K562 (cell line): ENCODE results near the gene OPHN1. TPM values are rescaled to one million over a fixed set of nuclear protein-coding genes. Genes with fewer than 3 reads are reported as not detected.

Experiments
- ATAC-seq: fragments of 200-7000 bp; cut with Tn5 transposase; 3 replicates; pipeline ENCODE4 v1.9.1; 2020; ENCODE audit warnings: moderate library complexity
- BruUV-seq: library from RNA; stranded (reverse); fragments of 400-500 nt; replicated peaks from 2 replicates; lab custom pipeline; 2021; lab: Mats Ljungman, UMichigan
- CTCF ChIA-PET: fragments of 300-600 bp; formaldehyde crosslinking; extraction: SDS; loops from one replicate; lab custom pipeline; 2021; ENCODE audit warnings: low intra/inter-chr PET ratio; lab: Yijun Ruan, JAX
- POLR2A ChIA-PET: fragments of 300-600, 350-650 bp; sonication (Branson Sonifier 250); formaldehyde crosslinking; extraction: SDS; loops from one replicate; lab custom pipeline; 2021; ENCODE audit warnings: antibody characterized with exemption, inconsistent platforms; lab: Yijun Ruan, JAX
- DNase-seq, 4 experiments: peaks; one replicate each; pipeline versions ENCODE4 v3.0.0 to v3.0.0-alpha.2; 2011 to 2018; ENCODE audit warnings: low spot score in 3 of 4, mixed read lengths in 3 of 4; ENCODE audit errors: extremely low read depth in 1 of 4
- FAIRE-seq: peaks from 2 replicates; lab custom pipeline; 2011; peaks lifted over from hg19 to GRCh38; lab: Jason Lieb, UNC
- H2AFZ ChIP-seq: 2 replicates; pipeline ENCODE4 v1.6.0; 2011; ENCODE audit warnings: low read depth, low read length, control low read depth, inconsistent platforms
- H3K27ac ChIP-seq: fragments of 200-600 bp; 3 replicates; pipeline ENCODE4 v1.8.0; 2011; ENCODE audit warnings: low read depth, mild to moderate bottlenecking, control low read depth, inconsistent platforms, low read length, moderate library complexity, mixed read lengths; ENCODE audit errors: extremely low read depth
- H3K27me3 ChIP-seq, 2 experiments: fragments of 300-600 bp in 1 of 2; 2 replicates in 1 of 2; 3 replicates in 1 of 2; pipeline versions ENCODE4 v1.6.0 to v1.8.0; 2011; ENCODE audit warnings: inconsistent platforms in 2 of 2, low read length in 2 of 2, mild to moderate bottlenecking in 1 of 2, mixed read lengths in 1 of 2, moderate library complexity in 1 of 2; ENCODE audit not compliant: control insufficient read depth in 2 of 2, insufficient read depth in 2 of 2
- H3K36me3 ChIP-seq: fragments of 300-600 bp; 3 replicates; pipeline ENCODE4 v1.8.0; 2011; ENCODE audit warnings: mild to moderate bottlenecking, low read length, inconsistent platforms; ENCODE audit not compliant: control insufficient read depth, insufficient read depth
- H3K4me1 ChIP-seq, 2 experiments: fragments of 200-600 bp in 1 of 2; replicated peaks in 1 of 2; 2 replicates in 1 of 2; 3 replicates in 1 of 2; pipeline versions ENCODE4 v1.5.1 to v1.8.0; 2011; ENCODE audit warnings: inconsistent platforms in 2 of 2, low read length in 2 of 2, mild to moderate bottlenecking in 1 of 2, mixed read lengths in 1 of 2, moderate library complexity in 1 of 2; ENCODE audit not compliant: control insufficient read depth in 2 of 2, insufficient read depth in 2 of 2
- H3K4me2 ChIP-seq: 2 replicates; pipeline ENCODE4 v1.6.1; 2011; ENCODE audit warnings: low read length, control low read depth, inconsistent platforms, mixed read lengths; ENCODE audit not compliant: insufficient read depth
- H3K4me3 ChIP-seq: fragments of 200-600 bp; sonication (generic), shearing (Covaris generic); 2 replicates; pipeline ENCODE4 v1.5.1; 2016; ENCODE audit warnings: control low read depth, inconsistent platforms
- H3K79me2 ChIP-seq: fragments of 200-600 bp; 3 replicates; pipeline ENCODE4 v1.8.0; 2011; ENCODE audit warnings: low read length, inconsistent platforms; ENCODE audit not compliant: control insufficient read depth, insufficient read depth
- H3K9ac ChIP-seq, 2 experiments: 2 replicates each; pipeline versions ENCODE4 v1.6.0 to v1.6.1; 2011; ENCODE audit warnings: low read depth in 2 of 2, low read length in 2 of 2, control low read depth in 1 of 2, inconsistent platforms in 1 of 2, mild to moderate bottlenecking in 1 of 2, mixed read lengths in 1 of 2; ENCODE audit not compliant: insufficient read depth in 1 of 2
- H3K9me1 ChIP-seq: one replicate; pipeline ENCODE4 v1.6.0; 2011; ENCODE audit warnings: inconsistent platforms, mild to moderate bottlenecking, low read length, moderate library complexity; ENCODE audit not compliant: control insufficient read depth, insufficient read depth
- H3K9me3 ChIP-seq: replicated peaks from 2 replicates; pipeline ENCODE4 v1.5.1; 2011; ENCODE audit warnings: low read depth, low read length, inconsistent platforms; ENCODE audit not compliant: control insufficient read depth, insufficient read depth
- H4K20me1 ChIP-seq: replicated peaks from 2 replicates; pipeline ENCODE4 v1.6.1; 2011; ENCODE audit warnings: low read length, inconsistent platforms, mixed read lengths; ENCODE audit not compliant: control insufficient read depth, insufficient read depth
- BACH1 ChIP-seq: fragments of 200-800 bp; sonication (Bioruptor generic); IDR thresholded peaks from 2 replicates; pipeline ENCODE4 v1.6.1; 2016; ENCODE audit warnings: missing genetic modification characterization, missing compliant biosample characterization
- DIDO1 ChIP-seq: fragments of 450-650 bp; IDR thresholded peaks from 2 replicates; pipeline ENCODE4 v1.6.1; 2016; ENCODE audit warnings: low read depth, missing biosample characterization, missing genetic modification characterization
- DMBX1 ChIP-seq: fragments of 250-450 bp; sonication (Bioruptor Pico); IDR thresholded peaks from 2 replicates; pipeline ENCODE4 v1.8.0; 2022; ENCODE audit warnings: inconsistent platforms, mild to moderate bottlenecking, moderate library complexity, borderline replicate concordance
- HDAC8 ChIP-seq: fragments of 450-650 bp; IDR thresholded peaks from 2 replicates; pipeline ENCODE4 v1.6.1; 2016; ENCODE audit warnings: mild to moderate bottlenecking, missing genetic modification characterization, moderate library complexity, missing compliant biosample characterization
- NR2C2 ChIP-seq, 2 experiments: fragments of 200-800 bp in 1 of 2; sonication (Bioruptor generic) in 1 of 2; sonication (generic) in 1 of 2; formaldehyde crosslinking in 1 of 2; IDR thresholded peaks; 2 replicates each; pipeline versions ENCODE4 v1.6.1 to v1.8.0; 2016 to 2022; ENCODE audit warnings: mild to moderate bottlenecking in 1 of 2, missing compliant biosample characterization in 1 of 2, missing genetic modification characterization in 1 of 2, missing genetic modification reagents in 1 of 2
- NUFIP1 ChIP-seq: fragments of 450-650 bp; IDR thresholded peaks from 2 replicates; pipeline ENCODE4 v1.6.1; 2018; ENCODE audit not compliant: partially characterized antibody
- PHF21A ChIP-seq: fragments of 450-650 bp; IDR thresholded peaks from 2 replicates; pipeline ENCODE4 v1.6.1; 2017; ENCODE audit warnings: low read depth, borderline replicate concordance
- POLR3G ChIP-seq: IDR thresholded peaks from 2 replicates; pipeline ENCODE4 v1.6.1; 2011; ENCODE audit not compliant: insufficient read length, insufficient replicate concordance; ENCODE audit errors: extremely low read depth
- PYGO2 ChIP-seq: fragments of 450-650 bp; IDR thresholded peaks from 2 replicates; pipeline ENCODE4 v1.6.1; 2016; ENCODE audit warnings: mild to moderate bottlenecking, missing genetic modification characterization, moderate library complexity, missing compliant biosample characterization
- RBM15 ChIP-seq: fragments of 200-400 bp; formaldehyde crosslinking; IDR thresholded peaks from 2 replicates; pipeline ENCODE4 v1.6.1; 2018; ENCODE audit warnings: mild to moderate bottlenecking, low read length, moderate library complexity; ENCODE audit not compliant: insufficient read depth
- SMARCA5 ChIP-seq: fragments of 450-650 bp; IDR thresholded peaks from 2 replicates; pipeline ENCODE4 v1.6.1; 2016
- TBP ChIP-seq: optimal IDR thresholded peaks from 2 replicates; pipeline ENCODE3; 2011; ENCODE audit warnings: low read depth, low read length, improper control_type of control experiment
- ZC3H4 ChIP-seq: sonication (generic); formaldehyde crosslinking; IDR thresholded peaks from 2 replicates; pipeline ENCODE4 v1.9.0; 2021; ENCODE audit warnings: missing genetic modification reagents, borderline replicate concordance
- ZNF133 ChIP-seq: fragments of 250-450 bp; sonication (Bioruptor Pico); IDR thresholded peaks from 2 replicates; pipeline ENCODE4 v1.4.0; 2020; ENCODE audit warnings: mild to moderate bottlenecking
- ZNF668 ChIP-seq: fragments of 250-450 bp; sonication (Bioruptor Pico); IDR thresholded peaks from 2 replicates; pipeline ENCODE4 v1.8.0; 2022; ENCODE audit warnings: mild to moderate bottlenecking, inconsistent platforms
- ZNF707 ChIP-seq: fragments of 250-450 bp; sonication (Bioruptor Pico); conservative IDR thresholded peaks from 2 replicates; pipeline ENCODE4 v1.8.0; 2022; ENCODE audit warnings: inconsistent platforms, mild to moderate bottlenecking, moderate library complexity
- ZSCAN29 ChIP-seq: fragments of 450-650 bp; IDR thresholded peaks from 2 replicates; pipeline ENCODE4 v1.6.1; 2017
- WGBS: fragments of 100-300 bp; shearing (Covaris generic); methylation state at CpG from one replicate; pipeline ENCODE4 v1.1.6; 2016; ENCODE audit warnings: low coverage, mixed read lengths; ENCODE audit not compliant: insufficient coverage; ENCODE audit errors: missing lambda C conversion rate; 5-methylcytosine and 5-hydroxymethylcytosine counted together
- in situ Hi-C: fragments of 300-500 bp; cut with MboI; formaldehyde crosslinking; loops from 4 replicates; pipeline ENCODE4 v1.15.0; 2018; ENCODE audit warnings: inconsistent platforms, mixed read lengths
- intact Hi-C: fragments of 100-400 bp; cut with micrococcal nuclease; formaldehyde crosslinking; loops from 2 replicates; pipeline ENCODE4 v1.14.2; 2022
- polyA plus RNA-seq, 8 experiments: library from polyadenylated mRNA; depleted of rRNA in 4 of 8; stranded (reverse) in 5 of 8; unstranded in 3 of 8; fragments of >200 nt; fragmentation: Nextera tagmentation in 2 of 8; fragmentation: Illumina TruSeq in 1 of 8; extraction: Ambion mirVana in 2 of 8; extraction: Trizol in 1 of 8; gene quantifications; 2 replicates each; pipeline versions ENCODE4 v1.2.1 to v1.2.3, GENCODE V29; 2011 to 2014; ENCODE audit warnings: inconsistent platforms in 1 of 8, missing spikeins in 1 of 8
- total RNA-seq, 7 experiments: library from RNA; depleted of rRNA in 6 of 7; stranded (reverse); fragments of >200 nt in 6 of 7; fragmentation: Illumina TruSeq in 2 of 7; extraction: Trizol in 2 of 7; gene quantifications; 2 replicates each; pipeline versions ENCODE4 v1.2.1 to v1.2.3, GENCODE V29; 2011 to 2021; ENCODE audit warnings: low replicate concordance in 1 of 7
- TF ChIP-seq, protein P1 (sequence below): IDR thresholded peaks from 3 replicates; pipeline ENCODE4 v1.6.1; 2011; ENCODE audit warnings: borderline replicate concordance, mild to moderate bottlenecking; ENCODE audit not compliant: insufficient read length, insufficient read depth
- TF ChIP-seq, protein P2 (sequence below): sonication (generic); formaldehyde crosslinking; IDR thresholded peaks from 2 replicates; pipeline ENCODE4 v1.8.0; 2022; ENCODE audit warnings: mild to moderate bottlenecking, missing genetic modification reagents
- TF ChIP-seq, protein P3 (sequence below): fragments of 250-450 bp; sonication (Bioruptor Pico); IDR thresholded peaks from 2 replicates; pipeline ENCODE4 v1.8.0; 2021; ENCODE audit warnings: mild to moderate bottlenecking, moderate library complexity

OPHN1 gene
- total and polyA plus RNA-seq, 9 of the 15 experiments (the other 6 are each of a cell fraction or from before 2014, with no cell fraction given): 0.28 to 1.8 (median 1.0) TPM

DNA sequence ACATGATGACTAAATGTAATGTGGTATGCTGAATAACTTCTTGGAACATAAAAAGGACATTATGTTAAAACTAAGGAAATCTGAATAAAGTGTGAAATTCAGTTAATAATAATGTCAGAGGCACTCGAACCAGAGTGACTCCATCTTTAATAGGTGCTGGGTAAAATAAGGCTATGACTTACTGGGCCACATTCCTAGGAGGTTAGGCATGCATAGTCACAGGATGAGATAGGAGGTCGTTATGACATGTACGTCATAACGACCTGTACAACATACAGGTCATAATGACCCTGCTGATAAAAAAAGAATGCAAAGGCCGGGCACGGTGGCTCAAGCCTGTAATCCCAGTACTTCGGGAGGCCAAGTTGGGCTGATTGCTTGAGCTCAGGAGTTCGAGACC lies 28.9 kb upstream of the OPHN1 start:
- Histone ChIP-seq H3K79me2 (no peaks in the 10 kb centered on the region), H3K27me3 (no peaks in the 10 kb centered on the region; a peak in 1 of 5 replicates), H3K27ac (0 out of 3 replicates have a peak overlapping the region, but pooled peaks have one; percentile 12), H3K9me1 (no peaks in the 10 kb centered on the region), H4K20me1 (no peaks in the 10 kb centered on the region), H2AFZ (peak overlapping the region; percentile 61), H3K4me1 (no peaks in the 10 kb centered on the region), H3K4me3 (no peak overlapping the region), H3K4me2 (peak overlapping the region; percentile 34; the same call in 1 of the 2 replicates), H3K9me3 (no peaks in the 10 kb centered on the region), H3K36me3 (no peaks in the 10 kb centered on the region), H3K9ac (no peak overlapping the region; a peak in 1 of 4 replicates)
- POLR2A ChIA-PET: no interaction called here
- DNase-seq (peak in 1 of 4 experiments; percentile 37), FAIRE-seq (no peak), ATAC-seq (peak; percentile 72)
- CTCF ChIA-PET: interaction anchor here (0.7 kb wide), 2 partner anchors 9 to 265 kb away, joined by 3 to 4 read pairs; no protein-coding TSS in a partner anchor
- BruUV-seq: no TSS peak
- intact Hi-C loops: loop anchor here (5.0 kb wide), 3 partner anchors 230 to 280 kb away; no protein-coding TSS in a partner anchor
- in situ Hi-C loops: no loop called here
- WGBS: 13% methylated on average over 8 of the region's 8 CpGs
- TF ChIP-seq PHF21A (no peak), TBP (peak; percentile 33), BACH1 (tag) (peak; percentile 84; the same call in 1 of the 2 replicates), ZC3H4 (CRISPR knock-in tag) (no peak), RBM15 (no peak), ZSCAN29 (no peak), ZNF668 (CRISPR knock-in tag) (peak; percentile 85), NR2C2 (CRISPR knock-in tag; IDR thresholded peaks at IDR 0.05) (no peak), NR2C2 (tag; IDR thresholded peaks at IDR 0.05) (peak; percentile 47; the same call in 1 of the 2 replicates), ZNF133 (CRISPR knock-in tag) (no peak), HDAC8 (tag) (0 out of 2 replicates have a peak, but pooled peaks have one; percentile 54), DMBX1 (CRISPR knock-in tag) (peak; percentile 96), POLR3G (no peak), ZNF707 (CRISPR knock-in tag) (no peak), PYGO2 (tag) (peak; percentile 73; the same call in 1 of the 2 replicates), SMARCA5 (no peak), NUFIP1 (no peak), DIDO1 (no peak)
- TF ChIP-seq, protein P1, sequence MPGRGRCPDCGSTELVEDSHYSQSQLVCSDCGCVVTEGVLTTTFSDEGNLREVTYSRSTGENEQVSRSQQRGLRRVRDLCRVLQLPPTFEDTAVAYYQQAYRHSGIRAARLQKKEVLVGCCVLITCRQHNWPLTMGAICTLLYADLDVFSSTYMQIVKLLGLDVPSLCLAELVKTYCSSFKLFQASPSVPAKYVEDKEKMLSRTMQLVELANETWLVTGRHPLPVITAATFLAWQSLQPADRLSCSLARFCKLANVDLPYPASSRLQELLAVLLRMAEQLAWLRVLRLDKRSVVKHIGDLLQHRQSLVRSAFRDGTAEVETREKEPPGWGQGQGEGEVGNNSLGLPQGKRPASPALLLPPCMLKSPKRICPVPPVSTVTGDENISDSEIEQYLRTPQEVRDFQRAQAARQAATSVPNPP: no peak
- TF ChIP-seq, protein P2, sequence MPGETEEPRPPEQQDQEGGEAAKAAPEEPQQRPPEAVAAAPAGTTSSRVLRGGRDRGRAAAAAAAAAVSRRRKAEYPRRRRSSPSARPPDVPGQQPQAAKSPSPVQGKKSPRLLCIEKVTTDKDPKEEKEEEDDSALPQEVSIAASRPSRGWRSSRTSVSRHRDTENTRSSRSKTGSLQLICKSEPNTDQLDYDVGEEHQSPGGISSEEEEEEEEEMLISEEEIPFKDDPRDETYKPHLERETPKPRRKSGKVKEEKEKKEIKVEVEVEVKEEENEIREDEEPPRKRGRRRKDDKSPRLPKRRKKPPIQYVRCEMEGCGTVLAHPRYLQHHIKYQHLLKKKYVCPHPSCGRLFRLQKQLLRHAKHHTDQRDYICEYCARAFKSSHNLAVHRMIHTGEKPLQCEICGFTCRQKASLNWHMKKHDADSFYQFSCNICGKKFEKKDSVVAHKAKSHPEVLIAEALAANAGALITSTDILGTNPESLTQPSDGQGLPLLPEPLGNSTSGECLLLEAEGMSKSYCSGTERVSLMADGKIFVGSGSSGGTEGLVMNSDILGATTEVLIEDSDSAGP (CRISPR knock-in tag): no peak
- TF ChIP-seq, protein P3, sequence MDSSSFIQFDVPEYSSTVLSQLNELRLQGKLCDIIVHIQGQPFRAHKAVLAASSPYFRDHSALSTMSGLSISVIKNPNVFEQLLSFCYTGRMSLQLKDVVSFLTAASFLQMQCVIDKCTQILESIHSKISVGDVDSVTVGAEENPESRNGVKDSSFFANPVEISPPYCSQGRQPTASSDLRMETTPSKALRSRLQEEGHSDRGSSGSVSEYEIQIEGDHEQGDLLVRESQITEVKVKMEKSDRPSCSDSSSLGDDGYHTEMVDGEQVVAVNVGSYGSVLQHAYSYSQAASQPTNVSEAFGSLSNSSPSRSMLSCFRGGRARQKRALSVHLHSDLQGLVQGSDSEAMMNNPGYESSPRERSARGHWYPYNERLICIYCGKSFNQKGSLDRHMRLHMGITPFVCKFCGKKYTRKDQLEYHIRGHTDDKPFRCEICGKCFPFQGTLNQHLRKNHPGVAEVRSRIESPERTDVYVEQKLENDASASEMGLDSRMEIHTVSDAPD (CRISPR knock-in tag): no peak
